Adrenal gland (tissue), 12 donors: Measurements from ENCODE around the gene RIPOR3. TPM values are rescaled to one million over a fixed set of nuclear protein-coding genes. Genes with fewer than 3 reads are reported as not detected.
A peak's percentile ranks its signal among the peaks of the same experiment; 100 is the strongest.
"Not testable (repeated sequence)": the region's sequence is repeated elsewhere in the genome, so short reads cannot be mapped to it uniquely, and the experiment has no call there.

Source experiments
- DNase-seq, 7 donors: peaks; one replicate each; pipeline ENCODE4 v3.0.0-alpha.2; 2019 to 2020
- H3K27ac ChIP-seq, 5 donors: fragments of 200-600 bp; sonication (generic) in 4 of 5; 1 replicate in 3 of 5; 2 replicates in 2 of 5; pipeline versions ENCODE4 v1.5.1 to v1.8.0; 2016 to 2020; ENCODE audit warnings: mild to moderate bottlenecking in 1 of 5
- H3K27me3 ChIP-seq: fragments of 200-600 bp; 2 replicates; pipeline ENCODE4 v1.8.0; 2021
- H3K36me3 ChIP-seq, 2 donors: fragments of 200-600 bp; replicated peaks in 1 of 2; 1 replicate in 1 of 2; 2 replicates in 1 of 2; pipeline versions ENCODE4 v1.5.1 to v1.8.0; 2018 to 2022
- H3K4me1 ChIP-seq, 2 donors: fragments of 200-600 bp; replicated peaks in 1 of 2; 1 replicate in 1 of 2; 2 replicates in 1 of 2; pipeline versions ENCODE4 v1.5.1 to v1.8.0; 2018 to 2021
- H3K4me3 ChIP-seq, 4 donors: fragments of 200-600 bp; sonication (generic) in 3 of 4; one replicate each; pipeline ENCODE4 v1.5.1; 2016 to 2018
- H3K9me3 ChIP-seq, 3 donors: fragments of 200-600 bp; sonication (generic) in 1 of 3; replicated peaks in 1 of 3; 1 replicate in 2 of 3; 2 replicates in 1 of 3; pipeline versions ENCODE4 v1.5.1 to v1.8.0; 2016 to 2021
- POLR2A ChIP-seq, 2 donors: fragments of 450-650 bp; IDR thresholded peaks; one replicate each; pipeline ENCODE4 v1.6.1; 2017; ENCODE audit warnings: antibody characterized with exemption in 2 of 2, mild to moderate bottlenecking in 2 of 2, moderate library complexity in 1 of 2
- WGBS, 4 donors: extraction: QIAGEN DNeasy Blood & Tissue Kit in 2 of 4; methylation state at CpG; one replicate each; pipeline versions ENCODE4 v1.1.5 to v1.1.7; 2013 to 2017; 5-methylcytosine and 5-hydroxymethylcytosine counted together
- intact Hi-C, 2 donors: fragments of 100-400 bp; cut with DNase I; formaldehyde crosslinking; loops; one replicate each; pipeline versions ENCODE4 v1.14.1 to v1.15.0; 2022 to 2023
- polyA plus RNA-seq, 3 donors: library from polyadenylated mRNA; stranded (reverse); fragments of 200-250 nt in 2 of 3; fragments of 350-450 nt in 1 of 3; fragmentation: Illumina TruSeq in 1 of 3; extraction: RNeasy Lipid Tissue Mini Kit (QIAGEN cat#74804) in 1 of 3; gene quantifications; one replicate each; pipeline ENCODE4 v1.2.3, GENCODE V29; 2013 to 2014
- total RNA-seq, 9 donors: library from RNA; depleted of rRNA in 4 of 9; stranded (reverse); fragments of >200 nt in 4 of 9; fragments of 120-200 nt in 1 of 9; fragmentation: NEBNext Ultra II Directional in 1 of 9; extraction: Animal tissue kit (Norgen Biotek cat#: 25700) in 1 of 9; gene quantifications; one replicate each; pipeline versions ENCODE4 v1.1.0 to v1.2.4, GENCODE V29; 2013 to 2023
- TF ChIP-seq, protein P1 (sequence below), 6 experiments: fragments of 450-650 bp in 4 of 6; fragments of 200-600 bp in 2 of 6; sonication (generic) in 1 of 6; IDR thresholded peaks; 1 replicate in 5 of 6; 2 replicates in 1 of 6; pipeline versions ENCODE4 v1.5.1 to v1.8.0; 2016 to 2021; ENCODE audit warnings: antibody characterized with exemption in 6 of 6, mild to moderate bottlenecking in 2 of 6, moderate library complexity in 1 of 6
- donor health status: healthy with polysubstance abuse.
- donor health status: Bipolar disorder and iron deficiency.
- donor health status: DM: yes; HTN: yes; CAD: no.
- donor health status: DM: no; HTN: no; CAD: no.
- donor health status: DM: no; HTN: no; CAD: no.
- donor health status: DM: yes; HTN: yes; CAD: no.

RIPOR3 gene
- total and polyA plus RNA-seq, 12 donors, result 3.4 to 135 (median 23.7) TPM

DNA sequence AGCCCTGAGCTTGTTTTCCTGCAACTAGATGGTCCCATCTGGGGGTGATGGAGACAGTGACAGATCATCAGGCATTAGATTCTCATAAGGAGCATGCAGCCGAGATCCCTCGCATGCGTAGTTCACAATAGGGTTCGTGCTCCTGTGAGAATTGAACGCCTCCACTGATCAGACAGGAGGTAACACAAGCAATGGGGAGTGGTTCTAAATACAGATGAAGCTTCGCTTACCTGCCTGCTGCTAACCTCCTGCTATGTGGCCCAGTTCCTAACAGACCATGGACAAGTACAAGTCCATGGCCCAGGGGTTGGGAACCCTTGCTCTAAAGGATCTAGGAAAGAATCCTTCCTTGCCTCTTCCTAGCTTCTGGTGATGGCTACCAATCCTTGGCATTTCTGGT lies 42.7 kb downstream of the RIPOR3 start:
- 96 to 99% (median 97%) methylated on average over 5 to 6 of the region's 6 CpGs for WGBS, 4 donors
- intact Hi-C loops, result no loop called here
- Histone ChIP-seq H3K27me3 (no peaks in the 10 kb centered on the region), H3K4me1 (peaks cover 10% of the 10 kb centered on the region in 2 donors), H3K27ac (no peak overlapping the region), H3K4me3 (no peak overlapping the region), H3K36me3 (no peaks in the 10 kb centered on the region), H3K9me3 (no peaks in the 10 kb centered on the region)
- no peak for DNase-seq
- TF ChIP-seq, protein P1, sequence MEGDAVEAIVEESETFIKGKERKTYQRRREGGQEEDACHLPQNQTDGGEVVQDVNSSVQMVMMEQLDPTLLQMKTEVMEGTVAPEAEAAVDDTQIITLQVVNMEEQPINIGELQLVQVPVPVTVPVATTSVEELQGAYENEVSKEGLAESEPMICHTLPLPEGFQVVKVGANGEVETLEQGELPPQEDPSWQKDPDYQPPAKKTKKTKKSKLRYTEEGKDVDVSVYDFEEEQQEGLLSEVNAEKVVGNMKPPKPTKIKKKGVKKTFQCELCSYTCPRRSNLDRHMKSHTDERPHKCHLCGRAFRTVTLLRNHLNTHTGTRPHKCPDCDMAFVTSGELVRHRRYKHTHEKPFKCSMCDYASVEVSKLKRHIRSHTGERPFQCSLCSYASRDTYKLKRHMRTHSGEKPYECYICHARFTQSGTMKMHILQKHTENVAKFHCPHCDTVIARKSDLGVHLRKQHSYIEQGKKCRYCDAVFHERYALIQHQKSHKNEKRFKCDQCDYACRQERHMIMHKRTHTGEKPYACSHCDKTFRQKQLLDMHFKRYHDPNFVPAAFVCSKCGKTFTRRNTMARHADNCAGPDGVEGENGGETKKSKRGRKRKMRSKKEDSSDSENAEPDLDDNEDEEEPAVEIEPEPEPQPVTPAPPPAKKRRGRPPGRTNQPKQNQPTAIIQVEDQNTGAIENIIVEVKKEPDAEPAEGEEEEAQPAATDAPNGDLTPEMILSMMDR (IDR thresholded peaks at IDR 0.05), result no peak

DNA sequence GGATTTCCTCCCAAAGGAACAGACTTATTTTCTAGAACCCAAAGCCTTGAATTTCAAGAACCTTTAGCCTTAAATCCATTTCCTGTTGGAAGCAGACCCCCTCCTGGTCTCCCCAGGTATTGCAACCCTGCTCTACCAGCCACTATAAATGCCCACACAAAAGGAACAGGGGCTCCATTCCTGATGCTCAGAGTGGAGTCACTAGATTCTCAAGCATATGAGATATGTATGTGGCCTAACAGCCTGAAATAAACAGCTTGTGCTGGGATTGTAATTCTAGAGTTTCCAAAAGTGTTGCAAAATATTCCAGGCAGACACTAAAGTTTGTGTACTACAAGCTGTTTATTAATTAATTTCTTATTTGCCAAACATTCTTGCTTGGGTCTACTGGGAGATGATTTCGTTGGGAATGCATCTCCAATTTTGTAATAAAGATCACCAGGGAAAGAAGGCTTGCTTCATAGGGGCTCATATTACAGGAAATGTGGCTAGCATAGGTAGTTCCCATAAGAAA lies 44.8 kb downstream of the RIPOR3 start:
- no peaks in the 10 kb centered on the region for H3K36me3 ChIP-seq
- no peaks in the 10 kb centered on the region for H3K27me3 ChIP-seq
- 43 to 84% (median 77%) methylated on average over 1 of the region's 1 CpG for WGBS, 4 donors
- H3K4me3 ChIP-seq, result no peak overlapping the region
- TF ChIP-seq, protein P1 (IDR thresholded peaks at IDR 0.05), result peak in 1 of 6 experiments; percentile 31
- no peak for TF ChIP-seq POLR2A (IDR thresholded peaks at IDR 0.05)
- H3K4me1 ChIP-seq, result peaks cover 10% of the 10 kb centered on the region in 2 donors
- no peak for DNase-seq
- intact Hi-C loops, result no loop called here
- H3K9me3 ChIP-seq, result no peaks in the 10 kb centered on the region
- H3K27ac ChIP-seq, result peak overlapping the region in 3 of 5 donors; percentile 55 to 88 (median 65)

DNA sequence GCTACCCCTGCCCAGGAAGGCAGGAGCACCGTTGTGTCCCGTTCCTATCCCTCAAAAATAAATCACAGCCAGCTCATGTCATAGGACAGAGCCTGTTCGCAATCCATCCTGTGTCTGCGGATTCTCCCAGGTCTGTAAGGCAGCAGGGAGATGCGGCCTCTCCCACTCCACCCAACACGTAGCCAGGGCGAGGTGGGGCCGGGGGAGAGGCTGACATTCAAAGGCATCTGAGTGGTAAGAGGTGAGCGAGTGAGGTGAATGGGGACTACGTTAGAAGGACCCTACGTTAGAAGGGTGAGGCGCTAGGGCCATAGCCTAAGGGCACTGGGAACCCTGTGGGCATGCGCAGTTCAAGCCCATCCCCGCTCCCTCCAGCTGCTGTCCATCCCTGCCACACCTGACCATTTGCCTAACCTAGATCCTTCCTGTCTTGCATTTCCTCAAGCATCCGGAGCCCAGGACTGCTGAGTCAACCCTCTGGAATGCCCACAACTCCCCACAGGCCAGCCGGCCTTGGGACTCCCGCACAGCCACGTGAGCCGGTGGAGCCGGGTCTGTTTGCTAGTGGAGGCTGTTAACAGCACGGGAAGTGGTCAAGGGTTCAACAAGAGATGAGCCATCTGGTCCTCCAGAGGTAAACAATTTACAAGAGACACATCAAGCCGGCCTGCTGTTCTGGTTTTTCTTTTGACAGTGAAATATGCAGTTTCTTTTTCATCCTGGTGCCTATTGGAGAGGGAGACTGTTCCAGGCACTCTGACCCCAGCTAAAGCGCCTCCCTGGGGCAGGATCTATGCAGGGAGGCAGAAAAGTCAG lies 45.9 kb downstream of the RIPOR3 start:
- peak in 1 of 2 donors; percentile 13 for TF ChIP-seq POLR2A (IDR thresholded peaks at IDR 0.05)
- TF ChIP-seq, protein P1 (IDR thresholded peaks at IDR 0.05), result no peak
- Histone ChIP-seq H3K27me3 (no peaks in the 10 kb centered on the region), H3K4me3 (no peak overlapping the region), H3K36me3 (no peaks in the 10 kb centered on the region), H3K4me1 (peaks cover 10% of the 10 kb centered on the region in 2 donors), H3K9me3 (no peaks in the 10 kb centered on the region), H3K27ac (peak overlapping the region in 4 of 5 donors; percentile 40 to 88 (median 60))
- DNase-seq, result peak; percentile 56 to 97 (median 86)
- 36 to 54% (median 45%) methylated on average over 21 to 23 of the region's 23 CpGs for WGBS, 4 donors
- intact Hi-C loops, result no loop called here

DNA sequence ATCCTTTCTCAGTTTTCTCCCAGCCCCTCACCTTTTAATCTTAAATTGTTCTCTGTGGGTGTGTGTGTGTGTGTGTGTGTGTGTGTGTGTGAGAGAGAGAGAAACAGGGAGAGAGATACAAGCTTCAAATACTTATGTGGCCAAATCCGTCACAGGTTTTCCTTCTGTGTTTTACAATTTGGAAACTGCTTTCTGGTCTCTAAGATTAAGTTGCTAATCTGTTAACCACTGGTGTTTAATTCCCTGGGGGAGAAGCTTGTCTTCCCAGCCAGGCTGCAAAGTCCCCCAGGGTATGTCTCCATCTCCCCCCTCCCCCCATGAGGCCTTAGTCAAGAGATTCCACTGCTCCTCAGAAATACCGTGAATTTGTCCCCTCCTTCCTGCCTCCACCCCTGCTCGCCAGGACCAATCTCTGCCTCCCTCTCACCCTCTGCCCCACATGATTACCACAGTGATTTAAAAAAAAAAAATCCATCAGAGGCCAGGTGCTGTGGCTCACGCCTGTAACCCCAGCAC lies 49.0 kb downstream of the RIPOR3 start:
- TF ChIP-seq, protein P1 (IDR thresholded peaks at IDR 0.05), result no peak
- TF ChIP-seq POLR2A (IDR thresholded peaks at IDR 0.05), result no peak
- no peaks in the 10 kb centered on the region for H3K36me3 ChIP-seq
- H3K4me3 ChIP-seq, result no peak overlapping the region
- H3K27ac ChIP-seq, result peak overlapping the region in 1 of 5 donors; percentile 29
- no peak for DNase-seq
- no peaks in the 10 kb centered on the region for H3K9me3 ChIP-seq
- H3K4me1 ChIP-seq, result peaks cover 10% of the 10 kb centered on the region in 2 donors
- no peaks in the 10 kb centered on the region for H3K27me3 ChIP-seq
- 61 to 80% (median 67%) methylated on average over 3 to 4 of the region's 4 CpGs for WGBS, 4 donors
- intact Hi-C loops, result no loop called here

DNA sequence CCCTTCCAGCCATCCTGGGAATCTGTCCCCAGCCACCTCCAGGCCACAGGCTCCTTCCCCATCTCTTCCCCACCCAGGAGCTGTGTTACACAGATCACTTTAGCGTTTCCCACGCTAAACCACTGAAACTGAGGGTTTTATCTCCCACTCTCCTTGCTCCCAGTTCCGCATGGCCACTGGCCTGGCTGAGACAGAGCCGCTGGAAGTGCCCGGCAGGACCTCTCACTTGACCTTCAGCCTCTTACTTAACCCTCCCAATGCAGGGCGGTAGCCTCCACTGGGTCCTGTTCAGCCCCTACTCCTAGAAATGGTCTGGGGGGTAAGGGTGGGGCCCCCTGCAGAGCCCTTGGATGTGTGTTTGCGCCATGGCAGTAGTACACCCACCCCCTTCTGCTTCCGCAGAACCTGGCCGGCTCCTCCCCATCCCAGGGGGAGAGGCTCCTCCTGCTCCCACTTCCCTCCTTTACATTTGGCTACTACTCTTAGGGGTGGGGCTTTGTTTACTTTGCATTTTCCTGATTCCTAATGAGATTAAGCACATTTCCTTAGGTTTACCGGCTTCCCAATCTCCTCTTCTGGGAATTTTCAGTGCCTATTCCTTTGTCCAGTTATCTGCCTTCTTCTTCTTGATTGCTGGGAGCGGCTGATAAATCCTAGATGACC lies 49.6 kb downstream of the RIPOR3 start:
- intact Hi-C loops, DNase-seq, H3K27ac ChIP-seq, H3K9me3 ChIP-seq, H3K27me3 ChIP-seq, H3K36me3 ChIP-seq, H3K4me3 ChIP-seq: not testable (repeated sequence)
- WGBS, 4 donors, result 65 to 80% (median 72%) methylated on average over 7 to 8 of the region's 11 CpGs
- H3K4me1 ChIP-seq, result peaks cover 10% of the 10 kb centered on the region in 2 donors

DNA sequence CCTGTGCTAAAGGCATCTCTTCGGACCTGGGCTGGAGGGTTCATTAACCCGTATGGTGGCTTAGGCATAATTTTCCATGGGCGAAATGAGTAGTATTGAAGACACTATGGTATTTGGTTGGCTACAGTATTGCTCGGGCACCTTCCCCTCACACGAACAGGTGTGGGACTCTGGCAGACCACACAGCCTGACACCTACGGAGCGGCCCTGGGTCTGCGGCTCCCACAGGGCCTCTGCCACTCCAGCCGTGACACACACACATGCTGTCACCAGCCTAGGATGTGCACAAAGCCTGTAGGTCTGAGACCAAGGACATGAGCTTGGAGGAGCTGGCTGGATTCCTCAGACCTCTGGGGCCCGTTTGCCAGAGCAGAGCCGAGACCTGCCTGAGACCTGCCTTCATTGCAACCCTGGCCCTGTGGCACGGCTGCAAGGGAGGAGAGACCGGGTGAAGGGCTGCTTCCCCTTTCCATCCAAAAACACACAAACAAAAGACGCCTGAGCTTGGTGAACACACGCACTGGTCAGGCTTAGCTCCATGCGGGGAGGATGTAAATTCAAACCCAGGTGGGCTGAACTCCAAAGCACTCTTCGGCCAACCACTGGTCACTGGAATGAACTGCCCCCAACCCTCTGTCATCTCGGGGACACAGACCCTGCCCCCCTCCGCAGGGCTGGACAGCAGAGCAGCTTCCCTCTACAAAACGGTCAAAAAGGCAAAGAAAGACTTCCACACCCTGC lies 51.2 kb downstream of the RIPOR3 start:
- H3K36me3 ChIP-seq, H3K9me3 ChIP-seq, H3K4me1 ChIP-seq, H3K27me3 ChIP-seq, H3K4me3 ChIP-seq, DNase-seq, H3K27ac ChIP-seq, intact Hi-C loops: not testable (repeated sequence)
- 39 to 66% (median 57%) methylated on average over 3 to 18 of the region's 20 CpGs for WGBS, 4 donors
